H7 (cell line): ENCODE measurements around the gene COTL1. TPM values are rescaled to one million over a fixed set of nuclear protein-coding genes. Genes with fewer than 3 reads are reported as not detected.
"Not testable (repeated sequence)": the region's sequence is repeated elsewhere in the genome, so short reads cannot be mapped to it uniquely, and the experiment has no call there.

Experiments
- DNase-seq: peaks from one replicate; pipeline ENCODE4 v3.0.0; 2012
- H3K27me3 ChIP-seq: 2 replicates; pipeline ENCODE4 v1.6.0; 2011; ENCODE audit warnings: mild to moderate bottlenecking, low read length; ENCODE audit not compliant: control insufficient read depth, insufficient read depth
- H3K36me3 ChIP-seq: replicated peaks from 2 replicates; pipeline ENCODE4 v1.5.1; 2011; ENCODE audit warnings: low read length; ENCODE audit not compliant: control insufficient read depth, insufficient read depth
- H3K4me3 ChIP-seq: 2 replicates; pipeline ENCODE4 v1.5.1; 2011; ENCODE audit warnings: low read depth, mild to moderate bottlenecking, control low read depth, low read length, moderate library complexity; ENCODE audit not compliant: insufficient read depth
- total RNA-seq: library from RNA; depleted of rRNA; stranded (reverse); fragments of >200 nt; shearing (Covaris generic); gene quantifications from 2 replicates; pipeline ENCODE4 v1.2.3, GENCODE V29; 2014

Gene COTL1
- total RNA-seq, 1 experiment from 2014 or later: 118 TPM

DNA sequence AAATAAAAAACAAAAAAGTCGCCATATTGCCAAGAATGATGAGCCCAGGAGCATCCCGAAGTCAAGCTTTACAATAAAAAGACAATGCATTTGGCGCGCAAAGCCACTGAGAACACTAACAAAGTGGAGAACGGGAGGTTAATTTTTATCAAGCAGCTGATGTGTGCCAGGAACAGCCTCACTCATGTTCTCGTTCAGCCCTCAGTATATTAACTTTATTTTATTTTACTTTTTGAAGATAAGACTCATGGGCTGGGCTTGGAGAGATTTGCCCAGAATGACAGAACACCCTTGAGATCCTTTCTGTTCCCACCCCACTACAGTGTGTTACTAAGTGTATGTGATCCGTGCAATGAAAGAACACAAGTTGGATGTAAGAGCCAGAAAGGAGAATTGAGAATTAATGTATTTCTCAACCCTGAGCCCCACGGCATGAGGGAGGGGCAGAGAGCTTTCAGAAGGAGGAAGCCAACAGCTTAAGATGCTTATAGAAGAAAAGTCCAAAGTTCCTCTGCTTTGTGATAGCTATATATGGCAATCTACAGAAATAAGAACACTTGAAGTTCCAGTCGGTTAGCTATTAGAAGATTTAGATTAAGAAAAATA is 48.4 kb downstream of the COTL1 start:
- Histone ChIP-seq H3K27me3 (no peaks in the 10 kb centered on the region), H3K36me3 (0 out of 2 replicates have a peak, but pooled peaks cover 1% of the 10 kb centered on the region), H3K4me3 (no peak overlapping the region)
- DNase-seq: no peak

DNA sequence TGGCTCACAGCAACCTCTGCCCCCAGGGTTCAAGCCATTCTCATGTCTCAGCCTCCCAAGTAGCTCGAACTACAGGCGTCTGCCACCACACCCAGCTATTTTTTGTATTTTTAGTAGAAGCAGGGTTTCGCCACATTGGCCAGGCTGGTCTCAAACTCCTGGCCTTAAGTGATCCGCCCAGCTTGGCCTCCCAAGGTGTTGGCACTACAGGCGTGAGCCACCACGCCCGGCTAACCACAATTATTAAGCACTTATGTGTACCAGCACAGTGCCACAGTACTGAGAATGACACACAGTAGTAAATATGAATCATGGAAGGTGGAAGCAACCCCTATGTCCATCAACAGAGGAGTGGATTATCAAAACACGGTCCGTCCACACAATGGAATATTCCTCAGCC is 49.8 kb downstream of the COTL1 start:
- Histone ChIP-seq H3K36me3 (0 out of 2 replicates have a peak, but pooled peaks cover 1% of the 10 kb centered on the region), H3K4me3 (no peak overlapping the region), H3K27me3 (no peaks in the 10 kb centered on the region)
- no peak for DNase-seq

DNA sequence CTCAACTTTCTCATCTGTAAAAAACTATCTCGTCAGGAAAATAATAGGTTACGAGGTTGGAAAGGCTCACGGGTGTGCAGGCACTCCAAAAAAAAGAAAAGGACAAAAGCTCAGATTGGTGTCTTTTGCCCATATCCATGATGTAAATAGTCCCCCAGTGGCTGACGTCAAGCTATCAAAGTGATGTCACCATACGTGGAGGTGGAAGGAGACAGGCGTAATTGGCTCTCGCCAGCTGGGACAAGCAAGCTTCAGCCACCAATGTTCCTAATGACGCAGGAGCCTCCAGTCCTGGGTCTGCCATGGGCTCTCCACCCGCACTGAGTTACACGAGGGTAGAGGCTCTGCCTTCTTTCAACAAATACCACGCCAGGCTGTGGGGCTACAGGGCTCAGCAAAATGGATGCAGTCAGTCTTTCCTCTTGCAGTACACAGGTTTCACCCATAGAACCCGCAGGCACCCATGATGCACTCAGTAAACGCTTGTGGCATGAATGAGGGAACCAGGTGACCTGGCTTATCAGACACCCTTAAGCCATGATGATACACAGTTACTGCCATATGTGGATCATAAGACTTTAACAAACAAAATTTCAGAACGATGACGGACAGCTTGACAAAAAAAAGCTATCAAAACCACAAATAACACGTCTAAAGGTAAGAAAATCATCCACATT is 50.5 kb downstream of the COTL1 start:
- H3K4me3 ChIP-seq: no peak overlapping the region
- DNase-seq: no peak

GRCh38 chr16:84566545-84567257 is 51.2 kb downstream of the COTL1 start:
- DNase-seq: peak; percentile 69
- no peak overlapping the region for H3K4me3 ChIP-seq
- H3K27me3 ChIP-seq: no peaks in the 10 kb centered on the region
- 0 out of 2 replicates have a peak, but pooled peaks cover 1% of the 10 kb centered on the region for H3K36me3 ChIP-seq

More for the DNA sequence above, 50.5 kb downstream of the COTL1 start:
- H3K27me3 ChIP-seq: no peaks in the 10 kb centered on the region
- 0 out of 2 replicates have a peak, but pooled peaks cover 1% of the 10 kb centered on the region for H3K36me3 ChIP-seq

DNA sequence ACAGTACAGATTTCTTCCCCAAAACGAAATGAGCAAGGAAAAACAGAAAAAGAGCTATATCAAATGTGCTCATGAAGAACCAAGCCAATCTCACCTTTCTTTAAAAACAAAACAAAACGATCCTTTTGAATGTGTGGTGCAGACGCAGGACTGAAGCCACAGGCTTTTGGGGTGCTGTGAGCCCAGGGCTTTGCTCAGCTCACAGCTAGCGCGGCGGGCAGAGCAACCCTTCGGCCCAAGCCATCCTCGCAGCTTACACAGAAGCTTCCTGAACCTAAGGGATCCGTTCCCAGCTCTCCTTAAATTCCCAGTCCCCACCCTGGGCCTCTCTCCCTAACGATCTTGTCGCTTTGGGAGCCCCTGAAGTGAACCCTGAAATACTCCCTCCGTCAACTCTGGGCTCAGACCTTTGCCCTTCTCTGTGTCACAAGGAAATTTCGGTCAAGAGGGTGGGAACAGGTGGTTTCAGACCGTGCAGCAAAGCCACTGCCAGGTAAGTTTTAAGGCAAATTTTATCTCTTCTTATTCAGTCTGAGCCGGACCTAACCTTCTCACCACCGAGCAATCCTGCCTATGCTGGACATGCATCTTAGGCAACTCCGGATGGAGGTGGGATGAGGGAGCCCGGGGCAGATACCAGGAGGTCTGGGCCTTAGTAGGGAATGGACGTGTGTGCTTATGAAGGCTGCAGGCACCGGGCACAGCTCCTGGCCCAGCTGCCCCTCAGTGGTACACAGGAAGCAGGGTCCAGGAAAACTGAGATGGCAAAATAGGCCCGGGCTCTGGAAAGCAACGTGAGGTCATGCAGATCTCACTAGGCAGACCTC is 52.0 kb downstream of the COTL1 start:
- Histone ChIP-seq H3K4me3 (no peak overlapping the region), H3K27me3 (no peaks in the 10 kb centered on the region), H3K36me3 (0 out of 2 replicates have a peak, but pooled peaks cover 1% of the 10 kb centered on the region)
- DNase-seq: no peak

- no peak for DNase-seq
- Histone ChIP-seq H3K4me3 (no peak overlapping the region), H3K27me3 (no peaks in the 10 kb centered on the region), H3K36me3 (0 out of 2 replicates have a peak, but pooled peaks cover 1% of the 10 kb centered on the region)
These were observed 54.0 kb downstream of the COTL1 start for GRCh38 chr16:84563786-84564420.

DNA sequence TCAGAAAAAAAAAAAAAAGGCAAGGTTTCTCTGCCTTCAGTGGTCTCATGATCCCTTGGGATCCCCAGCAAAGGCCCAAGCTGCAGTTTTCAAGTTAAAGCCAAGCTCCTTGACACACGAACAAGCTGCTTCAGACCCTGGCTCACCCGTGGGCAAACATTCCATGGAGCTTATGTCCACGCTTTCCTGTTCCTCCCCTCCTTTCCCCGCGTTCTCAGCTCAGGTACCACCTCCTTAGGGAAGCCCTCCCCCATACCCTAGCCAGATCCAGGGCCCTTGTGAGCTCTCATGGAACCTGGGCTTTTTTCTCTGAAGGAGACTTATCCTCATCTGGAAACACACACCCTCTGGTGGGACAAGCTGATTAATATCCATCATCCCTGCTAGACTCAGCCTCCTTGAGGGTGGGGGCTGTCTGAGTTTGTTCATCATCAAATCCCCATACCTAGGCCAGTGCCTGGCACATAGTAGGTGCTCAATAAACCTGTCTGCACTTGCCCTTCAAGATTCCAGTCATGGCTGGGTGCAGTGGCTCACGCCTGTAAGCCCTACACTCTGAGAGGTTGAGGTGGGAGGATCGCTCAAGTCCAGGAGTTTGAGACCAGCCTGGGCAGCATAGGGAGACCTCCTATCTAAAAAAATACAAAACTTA is 54.7 kb downstream of the COTL1 start:
- H3K4me3 ChIP-seq: no peak overlapping the region
- H3K27me3 ChIP-seq: no peaks in the 10 kb centered on the region
- DNase-seq: no peak

GRCh38 chr16:84562174-84562815 is 55.6 kb downstream of the COTL1 start:
- Histone ChIP-seq H3K4me3 (no peak overlapping the region), H3K36me3 (0 out of 2 replicates have a peak, but pooled peaks cover 1% of the 10 kb centered on the region), H3K27me3 (no peaks in the 10 kb centered on the region)
- no peak for DNase-seq

More for the DNA sequence above, 54.7 kb downstream of the COTL1 start:
- H3K36me3 ChIP-seq: 0 out of 2 replicates have a peak, but pooled peaks cover 1% of the 10 kb centered on the region

- Histone ChIP-seq H3K36me3 (0 out of 2 replicates have a peak, but pooled peaks cover 1% of the 10 kb centered on the region), H3K4me3 (no peak overlapping the region), H3K27me3 (no peaks in the 10 kb centered on the region)
- peak; percentile 81 for DNase-seq
These were observed 56.6 kb downstream of the COTL1 start for GRCh38 chr16:84561291-84561690.

GRCh38 chr16:84560269-84560668 is 57.6 kb downstream of the COTL1 start:
- Histone ChIP-seq H3K4me3 (no peak overlapping the region), H3K36me3 (0 out of 2 replicates have a peak, but pooled peaks cover 1% of the 10 kb centered on the region), H3K27me3 (no peaks in the 10 kb centered on the region)
- no peak for DNase-seq

GRCh38 chr16:84559311-84559932 is 58.5 kb downstream of the COTL1 start:
- no peak overlapping the region for H3K4me3 ChIP-seq
- DNase-seq: peak; percentile 76
- no peaks in the 10 kb centered on the region for H3K27me3 ChIP-seq
- H3K36me3 ChIP-seq: no peaks in the 10 kb centered on the region

DNA sequence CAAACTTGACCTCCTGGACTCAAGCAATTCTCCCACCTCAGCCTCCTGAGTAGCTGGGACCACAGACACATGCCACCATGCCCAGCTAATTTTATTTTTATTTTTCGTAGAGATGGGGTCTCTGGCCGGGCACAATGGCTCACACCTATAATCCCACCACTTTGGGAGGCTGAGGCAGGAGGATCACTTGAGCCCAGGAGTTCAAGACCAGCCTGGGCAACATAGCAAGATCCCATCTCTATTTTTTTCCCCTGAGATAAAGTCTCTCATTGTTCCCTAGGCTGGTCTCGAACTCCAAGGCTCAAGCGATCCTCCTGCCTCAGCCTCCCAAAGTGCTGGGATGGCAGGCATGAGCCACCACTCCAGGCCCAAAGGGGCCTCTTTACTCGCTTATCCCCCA is 59.0 kb downstream of the COTL1 start:
- H3K4me3 ChIP-seq, H3K36me3 ChIP-seq, DNase-seq, H3K27me3 ChIP-seq: not testable (repeated sequence)

DNA sequence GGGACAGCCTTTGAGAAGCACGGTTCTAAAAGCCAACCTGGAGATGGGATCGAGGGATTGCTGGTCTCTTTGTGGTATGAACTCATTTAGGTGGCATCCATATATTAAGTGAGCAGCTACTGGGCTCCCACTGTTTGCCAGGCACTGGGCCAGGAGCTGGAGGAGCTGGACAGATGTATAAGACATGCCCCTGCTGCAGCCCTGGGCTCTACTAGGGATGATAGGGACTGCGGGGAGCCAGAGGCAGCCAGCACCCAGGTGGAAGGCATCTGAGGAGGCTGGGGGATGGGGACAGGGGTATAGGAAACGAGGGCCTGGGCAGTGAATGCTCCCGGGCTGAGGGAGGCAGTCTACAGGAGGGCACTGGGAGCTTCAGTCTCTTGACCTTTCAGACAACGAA is 60.4 kb downstream of the COTL1 start:
- Histone ChIP-seq H3K4me3 (no peak overlapping the region), H3K27me3 (no peaks in the 10 kb centered on the region), H3K36me3 (no peaks in the 10 kb centered on the region)
- peak; percentile 74 for DNase-seq
